Posterior vena cava (tissue), 2 donors: Measurements from ENCODE around the gene LIPC. TPM values are rescaled to one million over a fixed set of nuclear protein-coding genes. Genes with fewer than 3 reads are reported as not detected.
A peak's percentile ranks its signal among the peaks of the same experiment; 100 is the strongest.

Experiments
- DNase-seq: peaks from one replicate; pipeline ENCODE4 v3.0.0-alpha.2; 2020; ENCODE audit warnings: low spot score
- intact Hi-C, 2 donors: fragments of 100-400 bp; cut with DNase I; formaldehyde crosslinking; loops; one replicate each; pipeline versions ENCODE4 v1.14.1 to v1.14.2; 2022 to 2023
- total RNA-seq, 2 donors: library from RNA; stranded (reverse); fragmentation: NEBNext Ultra II Directional; extraction: Animal tissue kit (Norgen Biotek cat#: 25700); gene quantifications; one replicate each; pipeline ENCODE4 v1.2.1, GENCODE V29; 2021
- donor health status: DM: yes; HTN: yes; CAD: no.
- donor health status: DM: yes; HTN: yes; CAD: no.

The LIPC gene
- total RNA-seq, 2 donors from 2014 or later = 0.14 to 1.2 TPM

- DNase-seq = no peak
Observed at GRCh38 chr15:58447271-58448010, 15.7 kb downstream of the LIPC start.

GRCh38 chr15:58448331-58448730, 16.5 kb downstream of the LIPC start:
- intact Hi-C loops = no loop called here
- DNase-seq = no peak

More at GRCh38 chr15:58447271-58448010, 15.7 kb downstream of the LIPC start:
- intact Hi-C loops = no loop called here

- no peak for DNase-seq
- intact Hi-C loops = no loop called here
Observed at GRCh38 chr15:58448906-58449305, 17.1 kb downstream of the LIPC start.

- intact Hi-C loops = no loop called here
- peak; percentile 2 for DNase-seq
Observed at GRCh38 chr15:58451826-58452225, 20.0 kb downstream of the LIPC start.

GRCh38 chr15:58452775-58453174, 21.0 kb downstream of the LIPC start:
- DNase-seq = peak; percentile 29
- intact Hi-C loops = no loop called here

GRCh38 chr15:58453931-58454793, 22.4 kb downstream of the LIPC start:
- DNase-seq = peak; percentile 8
- intact Hi-C loops = no loop called here

- DNase-seq = no peak
- intact Hi-C loops = no loop called here
Observed at GRCh38 chr15:58454950-58455401, 23.2 kb downstream of the LIPC start.

GRCh38 chr15:58457466-58457965, 25.7 kb downstream of the LIPC start:
- DNase-seq = no peak
- intact Hi-C loops = no loop called here

- intact Hi-C loops = no loop called here
- no peak for DNase-seq
Observed at GRCh38 chr15:58458076-58458475, 26.3 kb downstream of the LIPC start.

GRCh38 chr15:58459045-58459444, 27.3 kb downstream of the LIPC start:
- no peak for DNase-seq
- intact Hi-C loops = no loop called here

- DNase-seq = no peak
- intact Hi-C loops = no loop called here
Observed at GRCh38 chr15:58459560-58459959, 27.8 kb downstream of the LIPC start.

- intact Hi-C loops = loop anchor here in 1 of 2 donors (1.0 kb wide), 1 partner anchor 41 kb away; no protein-coding TSS in a partner anchor
- no peak for DNase-seq
Observed at GRCh38 chr15:58460116-58460790, 28.5 kb downstream of the LIPC start.

GRCh38 chr15:58460872-58461271, 29.1 kb downstream of the LIPC start:
- DNase-seq = no peak
- intact Hi-C loops = loop anchor here in 1 of 2 donors (1.0 kb wide), 1 partner anchor 40 kb away; no protein-coding TSS in a partner anchor

- intact Hi-C loops = no loop called here
- no peak for DNase-seq
Observed at GRCh38 chr15:58462547-58462946, 30.8 kb downstream of the LIPC start.

- intact Hi-C loops = no loop called here
- DNase-seq = no peak
Observed at GRCh38 chr15:58462973-58463663, 31.3 kb downstream of the LIPC start.

- intact Hi-C loops = no loop called here
- no peak for DNase-seq
Observed at GRCh38 chr15:58463815-58464650, 32.2 kb downstream of the LIPC start.

GRCh38 chr15:58465070-58465469, 33.3 kb downstream of the LIPC start:
- intact Hi-C loops = no loop called here
- DNase-seq = no peak

- intact Hi-C loops = no loop called here
Observed at GRCh38 chr15:58465866-58466517, 34.2 kb downstream of the LIPC start.

More at GRCh38 chr15:58465866-58466517, 34.2 kb downstream of the LIPC start:
- no peak for DNase-seq
